ENCODE measurements around the gene C4BPB. TPM values are rescaled to one million over a fixed set of nuclear protein-coding genes. Genes with fewer than 3 reads are reported as not detected.

C4BPB gene
- total and polyA plus RNA-seq, 4 donors, result 59.7 to 460 (median 401) TPM

DNA sequence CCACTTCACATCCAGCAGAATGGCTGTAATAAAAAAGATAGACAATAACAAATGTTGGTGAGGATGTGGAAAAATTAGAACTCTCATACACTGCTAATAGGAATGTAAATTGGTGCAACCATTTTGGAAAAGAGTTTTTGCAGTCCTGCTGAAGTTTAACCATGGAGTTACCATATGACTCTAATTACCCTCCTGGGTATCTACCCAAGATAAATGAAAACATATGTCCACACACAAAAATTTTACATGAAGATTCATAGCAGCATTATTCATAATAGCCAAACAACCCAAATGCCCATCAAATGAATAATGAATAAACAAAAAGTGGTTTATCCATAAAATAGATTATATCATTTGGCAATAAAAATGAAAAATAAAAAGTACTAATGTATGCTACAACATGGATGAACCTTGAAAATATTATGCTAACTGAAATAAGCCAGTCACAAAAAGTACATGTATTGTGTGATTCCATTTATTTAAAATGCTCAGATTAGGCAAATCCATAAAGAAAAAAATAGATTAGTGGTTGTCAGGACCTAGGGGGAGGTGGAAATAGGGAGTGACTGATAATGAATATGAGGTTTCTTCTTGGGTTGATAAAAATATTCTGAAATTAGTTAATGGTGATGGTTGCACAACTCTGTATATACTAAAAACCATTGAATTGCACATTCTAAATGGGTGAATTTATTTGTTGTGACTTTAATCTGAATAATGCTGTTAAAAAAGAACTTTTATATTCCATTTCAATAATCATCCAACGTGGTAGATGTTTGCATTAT is 41.8 kb downstream of the C4BPB start:
- Histone ChIP-seq H3K27ac (ENCODE audit: low read depth in 1 of 2, low read length in 2 of 2) (peak overlapping the region in 1 of 2 donors; percentile 26), H3K9ac (ENCODE audit: low read depth in 1 of 2, low read length in 2 of 2) (no peak overlapping the region), H3K9me3 (ENCODE audit: control insufficient read depth in 4 of 4, low read length in 3 of 4) (no peaks in the 10 kb centered on the region), H3K4me1 (ENCODE audit: control insufficient read depth in 4 of 4, insufficient read depth in 4 of 4, low read length in 3 of 4) (peaks cover 6 to 19% (median 13%) of the 10 kb centered on the region in 4 donors), H3K4me3 (ENCODE audit: low read depth in 1 of 3, low read length in 3 of 3) (no peak overlapping the region), H3K36me3 (ENCODE audit: control insufficient read depth in 4 of 4, insufficient read depth in 3 of 4, low read depth in 1 of 4, low read length in 3 of 4) (peaks cover 12 to 55% (median 42%) of the 10 kb centered on the region in 4 donors), H3K27me3 (ENCODE audit: control insufficient read depth in 4 of 4, insufficient read depth in 4 of 4, low read length in 3 of 4) (no peaks in the 10 kb centered on the region)
- no peak for DNase-seq (ENCODE audit: low spot score)
- 36% methylated on average over 1 of the region's 1 CpG for WGBS
- no peak for TF ChIP-seq FOXA1 (IDR thresholded peaks at IDR 0.05)

DNA sequence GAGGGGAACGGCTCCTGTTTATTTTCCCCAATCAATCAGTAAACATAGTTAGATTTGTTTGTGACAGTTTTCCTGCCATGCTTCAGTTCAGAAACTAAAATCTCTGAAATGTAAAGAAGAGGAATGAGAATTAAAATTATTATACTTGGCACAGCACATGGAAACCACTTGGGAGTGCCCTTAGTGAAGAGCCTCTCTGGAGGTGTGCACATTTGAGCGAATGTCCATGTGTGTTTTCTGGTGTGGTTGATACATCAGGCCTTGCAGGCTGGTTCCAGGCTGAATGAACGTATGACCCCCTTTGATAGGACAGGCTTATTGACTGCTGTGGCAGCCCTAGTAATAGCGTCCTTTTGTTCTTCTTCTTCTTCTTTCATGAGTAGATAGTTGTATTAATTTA is 42.5 kb downstream of the C4BPB start:
- H3K9ac ChIP-seq (ENCODE audit: low read depth in 1 of 2, low read length in 2 of 2), result no peak overlapping the region
- peaks cover 12 to 56% (median 46%) of the 10 kb centered on the region in 4 donors for H3K36me3 ChIP-seq (ENCODE audit: control insufficient read depth in 4 of 4, insufficient read depth in 3 of 4, low read depth in 1 of 4, low read length in 3 of 4)
- WGBS, result 76% methylated on average over 4 of the region's 4 CpGs
- no peaks in the 10 kb centered on the region for H3K9me3 ChIP-seq (ENCODE audit: control insufficient read depth in 4 of 4, low read length in 3 of 4)
- H3K27ac ChIP-seq (ENCODE audit: low read depth in 1 of 2, low read length in 2 of 2), result peak overlapping the region in 1 of 2 donors; percentile 26
- no peak overlapping the region for H3K4me3 ChIP-seq (ENCODE audit: low read depth in 1 of 3, low read length in 3 of 3)
- no peak for DNase-seq (ENCODE audit: low spot score)
- no peaks in the 10 kb centered on the region for H3K27me3 ChIP-seq (ENCODE audit: control insufficient read depth in 4 of 4, insufficient read depth in 4 of 4, low read length in 3 of 4)
- H3K4me1 ChIP-seq (ENCODE audit: control insufficient read depth in 4 of 4, insufficient read depth in 4 of 4, low read length in 3 of 4), result peaks cover 6 to 19% (median 13%) of the 10 kb centered on the region in 4 donors
- TF ChIP-seq SP1 (IDR thresholded peaks at IDR 0.05) (no peak), JUND (IDR thresholded peaks at IDR 0.05) (no peak), NR2F2 (IDR thresholded peaks at IDR 0.05) (no peak), HNF4A (conservative IDR thresholded peaks at IDR 0.05) (no peak), FOXA2 (IDR thresholded peaks at IDR 0.05) (no peak), RXRA (IDR thresholded peaks at IDR 0.05) (no peak), FOXA1 (IDR thresholded peaks at IDR 0.05) (no peak), RAD21 (IDR thresholded peaks at IDR 0.05) (no peak), TAF1 (conservative IDR thresholded peaks at IDR 0.05) (no peak)
- TF ChIP-seq, protein P1, sequence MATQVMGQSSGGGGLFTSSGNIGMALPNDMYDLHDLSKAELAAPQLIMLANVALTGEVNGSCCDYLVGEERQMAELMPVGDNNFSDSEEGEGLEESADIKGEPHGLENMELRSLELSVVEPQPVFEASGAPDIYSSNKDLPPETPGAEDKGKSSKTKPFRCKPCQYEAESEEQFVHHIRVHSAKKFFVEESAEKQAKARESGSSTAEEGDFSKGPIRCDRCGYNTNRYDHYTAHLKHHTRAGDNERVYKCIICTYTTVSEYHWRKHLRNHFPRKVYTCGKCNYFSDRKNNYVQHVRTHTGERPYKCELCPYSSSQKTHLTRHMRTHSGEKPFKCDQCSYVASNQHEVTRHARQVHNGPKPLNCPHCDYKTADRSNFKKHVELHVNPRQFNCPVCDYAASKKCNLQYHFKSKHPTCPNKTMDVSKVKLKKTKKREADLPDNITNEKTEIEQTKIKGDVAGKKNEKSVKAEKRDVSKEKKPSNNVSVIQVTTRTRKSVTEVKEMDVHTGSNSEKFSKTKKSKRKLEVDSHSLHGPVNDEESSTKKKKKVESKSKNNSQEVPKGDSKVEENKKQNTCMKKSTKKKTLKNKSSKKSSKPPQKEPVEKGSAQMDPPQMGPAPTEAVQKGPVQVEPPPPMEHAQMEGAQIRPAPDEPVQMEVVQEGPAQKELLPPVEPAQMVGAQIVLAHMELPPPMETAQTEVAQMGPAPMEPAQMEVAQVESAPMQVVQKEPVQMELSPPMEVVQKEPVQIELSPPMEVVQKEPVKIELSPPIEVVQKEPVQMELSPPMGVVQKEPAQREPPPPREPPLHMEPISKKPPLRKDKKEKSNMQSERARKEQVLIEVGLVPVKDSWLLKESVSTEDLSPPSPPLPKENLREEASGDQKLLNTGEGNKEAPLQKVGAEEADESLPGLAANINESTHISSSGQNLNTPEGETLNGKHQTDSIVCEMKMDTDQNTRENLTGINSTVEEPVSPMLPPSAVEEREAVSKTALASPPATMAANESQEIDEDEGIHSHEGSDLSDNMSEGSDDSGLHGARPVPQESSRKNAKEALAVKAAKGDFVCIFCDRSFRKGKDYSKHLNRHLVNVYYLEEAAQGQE (IDR thresholded peaks at IDR 0.05), result no peak
- TF ChIP-seq, protein P2, sequence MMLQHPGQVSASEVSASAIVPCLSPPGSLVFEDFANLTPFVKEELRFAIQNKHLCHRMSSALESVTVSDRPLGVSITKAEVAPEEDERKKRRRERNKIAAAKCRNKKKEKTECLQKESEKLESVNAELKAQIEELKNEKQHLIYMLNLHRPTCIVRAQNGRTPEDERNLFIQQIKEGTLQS (IDR thresholded peaks at IDR 0.05), result no peak

DNA sequence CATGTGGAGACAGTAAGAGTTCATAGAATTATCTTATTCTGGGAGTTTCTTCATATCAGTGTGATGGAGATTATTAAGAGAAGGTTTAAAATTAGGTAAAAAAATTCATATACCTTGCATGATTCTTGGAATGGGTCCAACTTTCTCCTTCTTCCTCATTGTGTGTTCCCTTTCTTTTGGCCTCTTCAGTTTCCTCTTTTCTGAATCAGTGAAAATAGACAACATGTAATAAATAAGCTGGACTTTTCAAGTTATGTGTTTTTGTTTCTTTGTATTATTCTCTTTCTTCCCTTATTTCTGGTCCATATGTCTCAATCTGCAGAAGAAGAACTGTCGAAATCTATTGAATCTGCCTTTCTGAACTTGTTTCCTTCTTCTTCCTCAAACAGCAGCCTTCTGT is 45.9 kb downstream of the C4BPB start:
- 79% methylated on average over 1 of the region's 1 CpG for WGBS
- Histone ChIP-seq H3K9ac (ENCODE audit: low read depth in 1 of 2, low read length in 2 of 2) (no peak overlapping the region), H3K9me3 (ENCODE audit: control insufficient read depth in 4 of 4, low read length in 3 of 4) (no peaks in the 10 kb centered on the region), H3K27ac (ENCODE audit: low read depth in 1 of 2, low read length in 2 of 2) (no peak overlapping the region), H3K27me3 (ENCODE audit: control insufficient read depth in 4 of 4, insufficient read depth in 4 of 4, low read length in 3 of 4) (no peaks in the 10 kb centered on the region), H3K36me3 (ENCODE audit: control insufficient read depth in 4 of 4, insufficient read depth in 3 of 4, low read depth in 1 of 4, low read length in 3 of 4) (peaks cover 7 to 55% (median 39%) of the 10 kb centered on the region in 4 donors), H3K4me1 (ENCODE audit: control insufficient read depth in 4 of 4, insufficient read depth in 4 of 4, low read length in 3 of 4) (peaks cover 0 to 23% (median 4%) of the 10 kb centered on the region in 4 donors), H3K4me3 (ENCODE audit: low read depth in 1 of 3, low read length in 3 of 3) (no peak overlapping the region)
- DNase-seq (ENCODE audit: low spot score), result no peak
- TF ChIP-seq FOXA1 (IDR thresholded peaks at IDR 0.05), result no peak
- no peak for TF ChIP-seq EGR1 (IDR thresholded peaks at IDR 0.05; ENCODE audit: low read depth in 2 of 2)
- TF ChIP-seq TAF1 (conservative IDR thresholded peaks at IDR 0.05), result no peak
- no peak for TF ChIP-seq SP1 (IDR thresholded peaks at IDR 0.05)
- no peak for TF ChIP-seq YY1 (IDR thresholded peaks at IDR 0.05)
- TF ChIP-seq, protein P2 (IDR thresholded peaks at IDR 0.05), result no peak
- TF ChIP-seq, protein P1 (IDR thresholded peaks at IDR 0.05), result no peak
